ENCODE measurements around the gene SLC1A4.
A peak's percentile ranks its signal among the peaks of the same experiment; 100 is the strongest.
"Not testable (repeated sequence)": the region's sequence is repeated elsewhere in the genome, so short reads cannot be mapped to it uniquely, and the experiment has no call there.

The SLC1A4 gene

GRCh38 chr2:64966017-64966416 lies 23.2 kb upstream of the SLC1A4 start:
- DNase-seq = no peak

GRCh38 chr2:64966839-64967238 lies 22.4 kb upstream of the SLC1A4 start:
- DNase-seq = no peak

GRCh38 chr2:64967601-64968000 lies 21.6 kb upstream of the SLC1A4 start:
- DNase-seq = no peak

- not testable (repeated sequence) for DNase-seq
Measured at GRCh38 chr2:64969086-64969485, 20.1 kb upstream of the SLC1A4 start.

- DNase-seq = no peak
Measured at GRCh38 chr2:64970495-64970894, 18.7 kb upstream of the SLC1A4 start.

- no peak for DNase-seq
Measured at GRCh38 chr2:64972426-64972825, 16.8 kb upstream of the SLC1A4 start.

GRCh38 chr2:64972876-64973275 lies 16.3 kb upstream of the SLC1A4 start:
- no peak for DNase-seq

GRCh38 chr2:64975232-64975821 lies 13.9 kb upstream of the SLC1A4 start:
- DNase-seq = no peak

GRCh38 chr2:64976276-64976675 lies 12.9 kb upstream of the SLC1A4 start:
- DNase-seq = no peak

GRCh38 chr2:64978514-64979268 lies 10.5 kb upstream of the SLC1A4 start:
- no peak for DNase-seq

- no peak for DNase-seq
Measured at GRCh38 chr2:64979744-64980143, 9.5 kb upstream of the SLC1A4 start.

- DNase-seq = no peak
Measured at GRCh38 chr2:64980183-64980582, 9.0 kb upstream of the SLC1A4 start.

GRCh38 chr2:64982311-64982857 lies 6.8 kb upstream of the SLC1A4 start:
- DNase-seq = no peak

GRCh38 chr2:64982932-64983331 lies 6.3 kb upstream of the SLC1A4 start:
- DNase-seq = no peak

- DNase-seq = no peak
Measured at GRCh38 chr2:64985447-64985846, 3.8 kb upstream of the SLC1A4 start.

- no peak for DNase-seq
Measured at GRCh38 chr2:64987001-64987955, 1.9 kb upstream of the SLC1A4 start.

- DNase-seq = no peak
Measured at GRCh38 chr2:64987956-64988419, 1.2 kb upstream of the SLC1A4 start.

- peak; percentile 46 for DNase-seq
Measured at GRCh38 chr2:64988420-64989125, 626 bp upstream of the SLC1A4 start.

GRCh38 chr2:64989982-64990614 lies 899 bp downstream of the SLC1A4 start:
- no peak for DNase-seq

- DNase-seq = no peak
Measured at GRCh38 chr2:64990876-64991275, 1.7 kb downstream of the SLC1A4 start.

- no peak for DNase-seq
Measured at GRCh38 chr2:64992218-64992617, 3.0 kb downstream of the SLC1A4 start.

GRCh38 chr2:64992990-64993389 lies 3.8 kb downstream of the SLC1A4 start:
- no peak for DNase-seq

Data from stimulated activated CD4-positive, alpha-beta T cell treated with anti-CD3 and anti-CD28 coated beads, Interleukin-4, amount 100 ng/mL, for 1 hour (primary cell).